MCF 10A (cell line): ENCODE results near the gene C14orf132. TPM values are rescaled to one million over a fixed set of nuclear protein-coding genes. Genes with fewer than 3 reads are reported as not detected.

Experiments
- BruUV-seq: library from RNA; stranded (reverse); fragments of 400-500 nt; replicated peaks from 2 replicates; lab custom pipeline; 2021; lab: Mats Ljungman, UMichigan
- CTCF ChIA-PET: fragments of 300-600 bp; sonication (Branson Sonifier 250); formaldehyde crosslinking; extraction: SDS; loops from one replicate; lab custom pipeline; 2021; ENCODE audit warnings: antibody characterized with exemption, inconsistent platforms; lab: Yijun Ruan, JAX
- POLR2A ChIA-PET: fragments of 300-600, 350-650 bp; sonication (Branson Sonifier 250); formaldehyde crosslinking; extraction: SDS; loops from one replicate; lab custom pipeline; 2020; ENCODE audit warnings: antibody characterized with exemption, inconsistent platforms; lab: Yijun Ruan, JAX
- DNase-seq: peaks from one replicate; pipeline ENCODE4 v3.0.0-alpha.2; 2018; ENCODE audit not compliant: unreplicated experiment
- H3K27ac Mint-ChIP-seq: one replicate; pipeline ENCODE4 v1.8.0; 2022; ENCODE audit warnings: mild to moderate bottlenecking, low read depth, mixed read lengths; ENCODE audit not compliant: unreplicated experiment
- H3K27me3 Mint-ChIP-seq: one replicate; pipeline ENCODE4 v1.8.0; 2022; ENCODE audit warnings: mixed read lengths; ENCODE audit not compliant: insufficient read depth, unreplicated experiment
- H3K36me3 Mint-ChIP-seq: one replicate; pipeline ENCODE4 v1.8.0; 2022; ENCODE audit warnings: mild to moderate bottlenecking, moderate library complexity, mixed read lengths; ENCODE audit not compliant: insufficient read depth, unreplicated experiment
- H3K4me1 Mint-ChIP-seq: one replicate; pipeline ENCODE4 v1.8.0; 2022; ENCODE audit warnings: mixed read lengths; ENCODE audit not compliant: insufficient read depth, unreplicated experiment
- H3K4me3 Mint-ChIP-seq: one replicate; pipeline ENCODE4 v1.8.0; 2022; ENCODE audit warnings: mild to moderate bottlenecking, moderate library complexity, mixed read lengths; ENCODE audit not compliant: unreplicated experiment
- H3K9me3 Mint-ChIP-seq: one replicate; pipeline ENCODE4 v1.8.0; 2022; ENCODE audit warnings: mixed read lengths; ENCODE audit not compliant: unreplicated experiment
- CTCF ChIP-seq: fragments of 200-600 bp; IDR thresholded peaks from one replicate; pipeline ENCODE4 v1.8.0; 2022; ENCODE audit warnings: antibody characterized with exemption, mild to moderate bottlenecking; ENCODE audit not compliant: unreplicated experiment
- intact Hi-C: fragments of 100-400 bp; cut with micrococcal nuclease; formaldehyde crosslinking; loops from 2 replicates; pipeline ENCODE4 v1.14.1; 2022
- total RNA-seq: library from RNA; stranded (reverse); gene quantifications from 2 replicates; pipeline ENCODE4 v1.2.3, GENCODE V29; 2022

Gene C14orf132
- total RNA-seq, 1 experiment from 2014 or later, result not detected

GRCh38 chr14:96096639-96097610 is 57.8 kb downstream of the C14orf132 start:
- ChIA-PET CTCF (interaction anchor here (0.7 to 16.0 kb wide), 10 partner anchors 10 to 178 kb away, joined by 3 to 298 read pairs (median 10); no protein-coding TSS in a partner anchor), POLR2A (interaction anchor here (1.2 to 1.4 kb wide), 2 partner anchors 41 to 176 kb away, joined by 3 to 9 read pairs; no protein-coding TSS in a partner anchor)
- no TSS peak for BruUV-seq
- Mint-ChIP-seq H3K27me3 (no peaks in the 10 kb centered on the region), H3K4me3 (no peak overlapping the region), H3K27ac (peak overlapping the region; percentile 76), H3K9me3 (no peaks in the 10 kb centered on the region), H3K4me1 (peaks cover 10% of the 10 kb centered on the region), H3K36me3 (no peaks in the 10 kb centered on the region)
- intact Hi-C loops, result no loop called here
- DNase-seq, result no peak
- TF ChIP-seq CTCF, result no peak

GRCh38 chr14:96097752-96098151 is 58.6 kb downstream of the C14orf132 start:
- Mint-ChIP-seq H3K27me3 (no peaks in the 10 kb centered on the region), H3K27ac (no peak overlapping the region), H3K36me3 (no peaks in the 10 kb centered on the region), H3K4me3 (no peak overlapping the region), H3K9me3 (no peaks in the 10 kb centered on the region), H3K4me1 (peaks cover 10% of the 10 kb centered on the region)
- no peak for TF ChIP-seq CTCF
- no peak for DNase-seq
- no TSS peak for BruUV-seq
- ChIA-PET CTCF (interaction anchor here (0.7 to 16.0 kb wide), 20 partner anchors 9 to 207 kb away, joined by 3 to 298 read pairs (median 5); partner anchors contain the start of gene BDKRB2), POLR2A (interaction anchor here (1.0 to 1.8 kb wide), 5 partner anchors 40 to 179 kb away, joined by 3 to 9 read pairs (median 6); no protein-coding TSS in a partner anchor)
- intact Hi-C loops, result loop anchor here (1.0 to 2.0 kb wide), 3 partner anchors 41 to 537 kb away; no protein-coding TSS in a partner anchor

- Mint-ChIP-seq H3K4me3 (no peak overlapping the region), H3K4me1 (peaks cover 10% of the 10 kb centered on the region), H3K36me3 (no peaks in the 10 kb centered on the region), H3K27ac (no peak overlapping the region), H3K9me3 (no peaks in the 10 kb centered on the region), H3K27me3 (no peaks in the 10 kb centered on the region)
- DNase-seq, result peak; percentile 76
- peak; percentile 94 for TF ChIP-seq CTCF
- ChIA-PET POLR2A (interaction anchor here (1.0 to 1.8 kb wide), 5 partner anchors 41 to 178 kb away, joined by 3 to 9 read pairs (median 6); no protein-coding TSS in a partner anchor), CTCF (interaction anchor here (0.5 to 16.0 kb wide), 39 partner anchors 10 to 762 kb away, joined by 3 to 298 read pairs (median 4); partner anchors contain the start of gene BDKRB2)
- BruUV-seq, result no TSS peak
- intact Hi-C loops, result loop anchor here (1.0 to 2.0 kb wide), 3 partner anchors 42 to 538 kb away; no protein-coding TSS in a partner anchor
These were observed 59.3 kb downstream of the C14orf132 start for GRCh38 chr14:96098309-96098998.
